IPS DF 4.7 (cell line): ENCODE results near the gene ADAMTS2.

ENCODE experiments used
- DNase-seq: peaks from one replicate; pipeline ENCODE4 v3.0.0-alpha.2; 2013; ENCODE audit warnings: low spot score; ENCODE audit errors: extremely low read depth

The ADAMTS2 gene

DNA sequence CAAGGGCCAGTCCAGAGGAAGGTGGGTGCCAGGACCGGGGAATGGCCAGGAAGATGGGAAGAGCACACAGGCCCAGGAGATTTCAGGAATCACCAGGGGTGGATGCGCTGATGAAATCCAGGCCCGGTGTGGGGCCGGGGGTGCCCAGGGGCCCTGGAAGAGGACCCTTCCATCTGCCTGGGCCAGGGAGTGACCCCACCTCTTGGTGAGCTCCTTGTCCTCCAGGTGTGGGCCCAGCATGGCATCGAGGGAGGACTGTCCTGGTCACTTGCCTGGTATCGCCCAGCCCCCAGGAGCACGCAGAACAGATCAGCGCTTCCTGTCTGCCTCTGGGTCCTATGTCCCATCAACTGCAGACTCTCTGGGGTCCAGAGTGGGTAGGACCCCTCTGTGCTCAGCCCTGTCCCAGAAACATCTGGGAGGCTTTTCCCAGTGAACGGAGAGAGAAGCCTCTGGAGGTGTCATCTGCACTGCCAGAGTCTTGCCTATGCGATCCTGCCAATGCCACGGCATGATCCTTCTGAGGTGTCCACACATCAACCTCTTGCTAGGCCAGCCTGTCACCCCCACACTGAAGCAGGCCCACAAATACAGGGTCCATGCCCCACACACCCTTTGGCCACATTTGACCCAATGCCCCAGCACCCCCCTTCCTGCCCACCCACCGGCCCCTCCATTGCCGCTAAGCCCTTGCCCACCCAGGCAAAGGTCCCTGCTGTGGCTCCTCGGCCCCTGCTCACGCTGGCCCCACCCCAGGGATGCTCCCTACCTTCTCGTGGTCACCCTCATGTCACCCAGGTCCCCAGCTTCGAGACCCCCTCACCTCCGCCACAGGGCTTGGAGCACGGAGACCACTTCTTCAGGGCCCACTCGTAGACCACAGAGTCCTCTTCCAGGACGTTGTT, 217.9 kb downstream of the ADAMTS2 start:
- no peak for DNase-seq

DNA sequence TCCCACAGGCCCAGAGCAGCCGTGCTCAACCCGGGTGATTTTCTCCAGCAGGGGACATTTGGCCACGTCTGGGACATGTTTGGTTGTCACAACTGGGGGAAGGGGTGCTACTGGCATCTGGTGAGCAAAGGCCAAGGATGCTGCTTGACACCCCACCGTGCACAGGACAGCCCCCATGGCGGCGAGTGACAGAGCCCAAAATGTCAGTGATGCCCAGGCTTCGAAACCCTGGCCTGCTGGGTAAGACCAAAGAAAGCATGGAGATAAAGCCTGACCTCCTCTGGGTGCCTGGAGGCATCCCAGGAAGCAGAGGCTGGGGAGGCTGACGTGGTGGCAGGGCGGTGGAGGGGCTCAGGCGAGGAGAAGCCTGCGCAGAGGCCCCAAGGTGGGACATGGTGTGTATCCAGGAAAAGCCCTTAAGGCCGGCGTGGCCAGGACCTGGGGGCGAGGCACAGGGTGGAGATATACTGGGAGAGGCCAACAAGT, 218.7 kb downstream of the ADAMTS2 start:
- DNase-seq = no peak

DNA sequence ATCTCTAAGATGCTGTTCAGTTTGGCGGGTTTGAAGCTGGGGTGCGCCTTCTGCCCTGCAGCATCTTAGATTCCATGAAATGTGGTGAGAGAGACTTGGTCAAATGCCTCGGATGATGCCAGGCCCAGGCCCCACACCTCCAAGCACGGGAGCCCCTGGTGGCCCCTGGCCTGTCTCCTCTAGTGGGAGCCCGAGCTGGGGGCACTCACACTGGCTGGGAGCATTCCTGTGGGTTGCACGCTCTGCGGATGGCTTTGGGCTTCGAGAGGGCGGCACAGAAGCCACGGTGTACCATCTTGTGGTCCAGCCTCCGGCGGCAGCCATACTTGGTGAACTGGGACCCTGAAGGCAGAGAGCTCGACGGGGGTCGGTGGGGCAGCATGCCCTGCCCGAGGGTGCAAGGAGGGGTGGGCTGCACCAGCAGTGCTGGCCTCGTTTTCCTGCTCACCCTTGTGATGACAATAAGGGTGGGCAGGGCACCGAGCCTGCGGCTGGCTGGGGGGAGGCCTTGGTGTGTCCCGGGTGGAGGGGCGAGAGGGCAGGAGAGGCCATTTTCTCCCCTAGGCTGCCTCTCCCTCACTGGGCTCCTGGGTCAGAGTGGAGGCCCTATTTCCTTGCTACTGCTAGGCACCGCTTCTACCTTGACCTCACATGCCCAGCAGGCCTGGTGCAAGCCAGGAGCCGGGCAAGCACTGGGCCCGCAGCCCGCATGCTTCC, 219.3 kb downstream of the ADAMTS2 start:
- DNase-seq = no peak

DNA sequence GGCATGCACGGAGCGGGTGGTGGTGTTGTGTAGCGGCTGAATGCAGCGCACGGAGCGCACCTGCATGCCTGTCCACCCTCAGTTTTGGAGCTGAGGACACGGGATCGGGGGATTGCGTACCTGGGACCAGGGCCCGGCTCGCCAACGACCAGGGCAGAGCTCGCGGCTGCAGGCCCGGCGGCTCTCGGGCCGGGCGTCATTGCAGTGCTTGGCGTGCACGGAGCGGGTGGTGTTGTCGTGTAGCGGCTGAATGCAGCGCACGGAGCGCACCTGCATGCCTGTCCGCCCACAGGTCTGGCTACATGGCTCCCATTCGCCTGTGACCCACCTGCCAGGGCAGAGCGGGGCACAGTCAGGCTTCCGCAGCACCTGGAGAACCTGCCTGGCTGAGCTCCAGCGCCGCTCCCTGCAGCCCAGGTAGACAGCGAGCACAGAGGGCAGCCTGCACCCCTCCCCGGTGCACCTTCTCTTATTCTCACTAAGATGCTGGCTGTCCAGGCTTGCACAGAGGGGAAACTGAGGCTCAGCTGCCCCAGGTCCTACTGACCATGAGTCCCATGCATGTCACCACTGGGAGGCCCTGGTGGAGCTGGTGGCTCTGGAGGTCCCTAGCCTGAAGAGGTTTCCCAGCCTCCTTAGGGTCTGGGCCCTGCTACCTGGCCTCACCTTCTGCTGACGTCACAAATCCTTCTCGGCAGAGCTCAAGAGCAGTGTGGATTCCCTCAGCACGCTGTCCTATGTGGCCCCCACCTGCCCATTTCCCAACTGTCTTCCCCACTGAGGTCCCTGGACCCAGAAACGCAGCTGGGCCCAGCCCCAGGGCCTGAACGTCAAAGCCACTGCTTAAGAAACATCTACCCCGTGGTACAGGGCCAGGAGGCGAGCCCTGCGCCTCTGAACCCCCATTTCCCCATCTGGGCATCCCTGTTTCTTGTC, 220.1 kb downstream of the ADAMTS2 start:
- no peak for DNase-seq

DNA sequence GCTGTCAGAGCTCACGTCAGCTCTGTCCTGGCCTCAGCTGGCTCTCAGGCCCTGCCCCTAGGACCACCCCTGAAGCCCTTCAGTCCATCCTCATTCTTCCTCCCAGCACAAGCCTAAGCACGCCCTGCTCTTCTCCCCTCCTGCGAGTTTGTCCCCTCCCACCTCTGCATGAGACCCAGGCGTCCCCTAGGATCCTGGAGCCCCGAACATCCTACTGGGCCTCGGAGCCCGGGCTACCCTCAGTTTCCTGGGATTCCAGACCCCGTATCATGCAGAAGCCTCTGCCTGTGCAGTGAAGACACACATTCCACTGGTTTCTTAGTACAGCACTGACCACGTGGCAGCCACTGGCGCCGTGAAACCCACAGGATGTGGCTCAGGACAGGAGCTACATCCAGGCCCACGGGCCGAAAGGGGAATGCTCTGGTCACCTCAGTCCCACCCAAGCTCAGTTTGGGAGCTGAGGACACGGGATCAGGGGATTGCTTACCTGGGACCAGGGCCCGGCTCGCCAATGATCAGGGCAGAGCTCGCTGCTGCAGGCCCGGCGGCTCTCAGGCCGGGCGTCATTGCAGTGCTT, 220.9 kb downstream of the ADAMTS2 start:
- DNase-seq = no peak

DNA sequence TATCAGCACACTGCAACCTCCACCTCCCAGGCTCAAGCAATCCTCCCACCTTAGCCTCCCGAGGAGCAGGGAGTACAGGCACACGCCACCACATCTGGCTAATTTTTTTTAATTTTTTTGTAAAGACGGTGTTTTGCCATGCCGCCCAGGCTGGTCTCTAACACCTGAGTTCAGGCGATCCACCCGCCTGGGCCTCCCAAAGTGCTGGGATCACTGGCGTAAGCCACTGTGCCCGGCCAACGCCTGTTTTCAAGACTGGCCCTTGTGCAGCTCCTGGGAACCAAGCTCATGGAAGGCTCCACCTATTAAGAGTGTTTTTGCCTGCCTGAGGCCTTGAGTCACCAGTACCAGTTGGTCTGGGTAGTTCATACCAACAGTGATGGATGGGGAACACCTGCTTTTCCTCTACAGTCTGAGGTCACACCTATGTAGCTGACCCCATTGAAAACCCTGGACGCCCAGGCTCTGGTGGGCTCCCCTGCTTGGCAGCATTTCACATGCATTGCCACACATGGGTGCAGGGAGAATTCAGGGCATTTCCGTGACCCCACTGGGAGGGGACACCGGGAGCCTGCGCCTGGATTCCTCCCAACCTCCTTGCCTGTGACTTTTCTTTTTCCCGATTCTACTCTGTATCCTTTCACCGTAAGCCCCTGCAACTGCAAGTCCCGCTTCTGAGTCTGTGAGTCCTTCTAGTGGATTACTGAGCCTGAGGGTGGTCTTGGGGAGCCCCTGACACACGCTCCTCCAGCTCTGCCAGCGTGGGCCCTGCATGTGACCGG, 221.6 kb downstream of the ADAMTS2 start:
- DNase-seq = no peak

DNA sequence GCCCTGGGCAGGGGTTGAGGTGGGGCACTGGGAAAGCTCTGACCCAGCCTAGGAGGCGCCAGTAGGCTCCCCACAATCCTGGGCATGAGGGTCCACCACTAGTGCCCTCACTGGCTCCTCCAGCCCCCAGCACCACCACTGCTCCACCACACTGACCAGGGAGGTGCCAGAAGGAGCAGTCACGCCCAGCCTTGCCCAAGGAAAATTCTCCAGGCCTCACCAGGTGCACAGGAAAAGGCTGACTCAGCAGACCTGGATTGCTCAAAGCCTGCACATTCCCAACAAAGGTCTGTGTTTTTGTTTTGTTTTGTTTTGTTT, 222.2 kb downstream of the ADAMTS2 start:
- DNase-seq = no peak

DNA sequence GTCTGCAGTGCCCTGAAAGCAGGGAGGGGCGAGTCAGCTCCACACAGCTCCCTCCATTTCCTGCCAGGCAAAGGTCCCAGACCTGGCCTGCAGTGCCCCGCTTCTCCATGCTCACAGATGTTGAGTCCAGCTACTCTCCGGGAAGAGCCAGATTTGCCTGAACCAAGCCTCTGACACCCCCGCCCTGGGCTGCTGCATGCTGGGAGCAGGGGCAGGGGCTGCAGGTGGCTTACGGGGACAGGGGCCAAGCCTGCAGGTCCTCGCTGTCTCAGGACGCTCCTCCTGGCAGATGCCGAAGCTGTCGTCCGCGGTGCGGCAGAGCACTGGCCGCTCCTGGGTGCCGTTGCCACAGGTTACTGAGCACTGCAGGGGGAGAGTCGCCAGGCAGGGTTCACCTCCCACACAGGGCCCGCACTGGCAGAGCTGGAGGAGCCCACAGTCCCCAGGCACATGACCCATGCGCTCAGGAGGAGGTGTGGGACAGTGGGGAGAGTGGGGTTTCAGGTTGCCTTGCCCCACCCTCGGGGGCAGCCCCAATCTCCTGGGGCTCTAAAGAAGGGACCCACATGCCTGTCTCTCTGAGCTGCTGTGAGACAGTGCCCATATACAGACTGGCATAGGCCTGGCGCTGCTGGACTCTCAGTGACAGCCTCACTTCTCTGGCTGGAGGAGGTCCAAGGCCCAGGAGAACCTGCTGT, 222.7 kb downstream of the ADAMTS2 start:
- DNase-seq = no peak

DNA sequence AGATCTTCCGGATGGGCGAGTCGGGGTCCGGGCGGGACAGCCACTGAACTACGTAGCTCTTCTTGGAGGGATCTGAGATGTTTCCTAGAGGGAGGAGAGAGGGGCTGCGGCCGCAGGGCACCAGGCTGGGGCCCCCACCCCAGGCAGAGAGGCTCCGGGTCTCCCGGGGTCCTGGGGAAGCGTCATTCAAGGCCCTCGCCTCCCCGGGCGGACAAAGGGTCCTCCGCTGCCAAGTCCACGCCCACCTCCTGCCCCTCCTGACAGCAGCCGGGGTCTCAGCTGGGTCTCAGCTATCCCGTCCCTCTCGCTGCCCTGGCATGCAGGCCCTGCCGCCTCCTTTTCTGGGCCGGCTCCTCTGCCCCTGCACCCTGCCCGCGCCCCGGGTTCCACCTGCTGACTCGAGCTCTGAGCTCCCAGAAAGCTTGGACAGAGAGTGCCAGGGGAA, 223.6 kb downstream of the ADAMTS2 start:
- no peak for DNase-seq

DNA sequence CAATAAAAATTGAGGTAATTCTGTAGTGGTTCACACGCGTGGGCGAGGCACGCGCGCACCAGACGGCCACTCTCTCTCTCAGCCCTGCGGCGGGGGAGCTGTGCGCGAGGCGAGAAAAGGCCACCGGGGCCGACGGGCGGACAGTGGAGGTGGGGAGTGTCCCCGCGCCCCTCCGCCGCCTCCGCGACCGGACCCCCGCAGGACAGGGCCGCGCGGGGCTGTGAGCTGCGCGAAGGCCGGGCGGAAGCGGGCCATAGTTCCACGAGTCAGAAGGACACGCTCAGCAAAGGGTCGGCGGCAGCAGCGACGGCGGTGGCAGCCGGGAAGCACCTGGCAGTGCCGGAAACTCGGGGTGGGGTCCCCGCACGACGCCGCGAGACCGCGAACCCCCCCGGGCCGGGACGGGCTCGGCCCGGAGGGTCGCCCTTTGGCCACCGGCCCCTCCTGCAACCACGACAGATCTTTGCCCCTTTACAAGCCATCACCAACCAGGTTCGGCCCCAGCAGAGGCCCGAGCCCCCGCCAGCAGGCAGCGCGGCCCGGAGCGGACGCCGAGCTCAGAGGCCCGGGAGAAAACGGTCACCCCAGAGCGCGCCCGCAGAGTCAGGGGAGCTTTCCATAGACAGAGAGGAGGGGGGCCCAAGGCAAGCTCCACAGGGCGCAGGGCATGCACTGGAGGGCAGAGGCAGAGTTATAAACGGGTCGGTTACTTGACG, 224.2 kb downstream of the ADAMTS2 start:
- no peak for DNase-seq

DNA sequence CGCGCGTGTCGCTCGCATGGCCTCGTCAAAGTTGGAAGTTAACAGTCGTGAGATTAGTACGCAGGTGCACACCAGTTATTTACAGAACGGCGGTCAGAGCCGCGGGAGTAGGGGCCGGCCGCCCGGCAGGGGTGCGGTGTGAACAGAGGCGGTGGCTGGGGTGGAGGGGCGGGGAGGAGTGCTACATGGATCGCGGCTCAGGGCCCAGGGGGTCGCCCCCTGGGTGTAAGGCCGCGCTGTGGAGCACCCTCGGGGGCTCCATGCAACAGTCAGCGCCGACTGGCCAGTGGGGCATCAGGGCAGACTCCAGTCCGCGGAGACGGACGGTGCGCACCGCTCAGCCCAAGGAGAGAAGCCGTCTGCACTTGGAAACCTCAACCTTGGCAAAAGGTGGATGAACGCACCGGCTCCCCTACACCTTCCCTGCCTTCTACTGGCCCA, 224.8 kb downstream of the ADAMTS2 start:
- no peak for DNase-seq

DNA sequence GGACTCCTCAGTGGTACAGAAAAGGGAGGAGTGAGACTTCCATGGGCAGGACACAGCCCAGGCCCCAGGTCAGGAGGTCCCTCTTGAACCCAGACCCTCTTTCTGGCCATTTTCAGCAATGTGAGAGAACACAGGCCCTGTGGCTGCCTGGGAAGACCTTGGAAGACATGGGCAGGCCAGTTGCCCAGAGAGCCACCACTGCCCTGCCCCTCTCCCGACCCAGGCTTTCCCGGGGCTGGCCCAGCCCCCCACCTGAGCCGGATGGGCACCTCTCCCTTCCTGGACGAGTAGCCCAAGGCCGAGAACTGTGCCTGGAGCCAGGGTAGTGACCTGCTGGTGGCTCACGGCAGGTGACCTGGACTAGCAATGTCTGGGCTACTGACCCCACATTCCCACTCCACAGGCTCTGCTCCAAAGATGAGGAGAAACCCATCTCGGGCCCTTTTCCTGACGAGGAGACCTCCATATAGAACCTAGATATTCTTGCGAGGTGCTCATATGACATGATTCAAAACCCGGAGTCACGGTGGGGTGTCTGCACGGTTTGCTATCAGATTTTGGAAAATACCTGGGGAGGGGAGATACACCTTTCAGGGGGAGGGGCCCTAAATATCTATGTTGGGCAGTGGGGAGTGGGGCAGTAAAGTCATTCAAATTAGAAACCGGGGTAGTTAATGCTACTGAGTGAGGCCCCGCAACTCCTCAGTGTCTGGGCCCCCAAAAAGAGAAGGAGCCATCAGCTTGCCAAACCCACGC, 225.7 kb downstream of the ADAMTS2 start:
- no peak for DNase-seq

DNA sequence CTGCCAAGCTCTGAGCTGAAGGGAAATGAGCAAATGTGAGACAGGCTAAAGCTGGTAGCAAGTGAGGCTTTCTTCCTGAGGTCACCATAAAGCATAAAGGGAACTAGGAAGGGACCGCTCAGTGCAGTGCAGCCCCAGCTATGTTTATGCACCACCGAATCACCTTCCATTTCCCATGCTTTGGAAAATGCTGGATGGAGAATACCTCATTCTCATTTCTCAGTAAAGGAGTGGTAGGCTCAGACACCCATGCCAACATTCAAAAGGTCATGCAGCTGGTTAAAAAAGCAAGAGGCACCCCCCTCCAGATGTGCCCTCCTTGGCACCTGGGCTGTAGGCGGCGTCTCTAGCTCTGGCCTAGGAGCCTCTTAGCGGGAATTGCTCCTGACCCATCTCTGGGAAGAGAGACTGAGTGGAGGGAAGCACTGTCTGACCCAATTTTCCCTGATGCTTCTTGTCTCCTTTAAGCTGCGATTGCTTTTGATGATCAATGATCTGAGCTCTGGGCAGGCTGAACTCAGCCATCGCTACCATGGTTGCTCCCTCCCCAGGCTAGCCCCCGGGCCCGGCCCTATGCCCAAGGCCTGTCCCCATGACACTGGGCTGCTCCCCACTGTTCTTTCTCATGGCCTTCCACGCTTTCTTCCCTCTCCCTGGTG, 226.4 kb downstream of the ADAMTS2 start:
- DNase-seq = no peak

DNA sequence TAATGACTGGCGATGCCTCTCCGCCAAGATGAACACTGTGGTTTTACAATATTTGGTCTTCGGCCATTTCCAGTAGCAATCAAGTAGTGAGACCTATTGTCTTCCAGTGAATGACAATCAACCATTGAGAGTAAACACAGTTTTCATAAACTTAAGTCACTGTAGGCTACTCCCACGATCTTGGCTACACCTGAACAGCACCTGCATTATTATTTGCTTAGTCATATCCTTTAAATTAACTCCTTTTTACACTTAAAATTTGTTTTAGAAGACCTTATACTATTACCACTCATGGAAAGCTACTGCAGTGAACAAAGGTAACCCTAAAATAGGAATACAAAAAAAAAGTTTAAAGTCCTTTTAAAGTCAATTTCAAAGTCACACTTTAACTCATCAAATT, 226.9 kb downstream of the ADAMTS2 start:
- no peak for DNase-seq

DNA sequence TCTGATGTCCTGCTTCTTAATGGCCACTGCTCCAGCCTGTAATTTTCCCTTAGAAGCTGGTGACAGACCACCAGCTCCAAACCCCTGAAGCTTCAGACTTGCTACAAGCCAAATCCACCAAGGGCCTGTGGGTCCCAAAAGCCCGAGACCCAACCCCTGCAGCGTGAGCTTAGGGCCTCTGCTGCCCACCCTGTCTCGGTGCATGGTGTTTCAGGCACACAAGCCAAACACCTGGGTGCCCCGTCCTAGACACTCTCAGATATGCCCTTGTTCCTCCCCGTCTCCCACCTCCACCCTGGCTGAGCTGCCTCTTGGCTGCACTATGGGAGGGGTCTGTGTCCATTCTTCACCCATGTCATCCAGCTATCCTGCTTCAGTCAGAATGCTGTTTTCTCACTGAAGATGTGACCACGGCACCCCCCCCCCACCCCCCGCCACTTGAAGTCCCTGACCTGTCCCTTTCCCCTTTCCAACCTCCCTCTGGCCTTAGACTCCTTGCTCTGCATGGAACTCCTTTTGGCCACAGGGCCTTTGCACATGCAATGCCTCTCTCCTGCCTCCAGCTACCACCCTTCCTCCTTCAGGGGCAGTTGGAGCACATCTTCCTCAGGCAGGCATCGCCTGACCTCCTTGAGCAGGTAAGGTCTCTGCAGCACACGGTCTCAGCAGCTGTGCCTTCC, 229.3 kb downstream of the ADAMTS2 start:
- DNase-seq = no peak

DNA sequence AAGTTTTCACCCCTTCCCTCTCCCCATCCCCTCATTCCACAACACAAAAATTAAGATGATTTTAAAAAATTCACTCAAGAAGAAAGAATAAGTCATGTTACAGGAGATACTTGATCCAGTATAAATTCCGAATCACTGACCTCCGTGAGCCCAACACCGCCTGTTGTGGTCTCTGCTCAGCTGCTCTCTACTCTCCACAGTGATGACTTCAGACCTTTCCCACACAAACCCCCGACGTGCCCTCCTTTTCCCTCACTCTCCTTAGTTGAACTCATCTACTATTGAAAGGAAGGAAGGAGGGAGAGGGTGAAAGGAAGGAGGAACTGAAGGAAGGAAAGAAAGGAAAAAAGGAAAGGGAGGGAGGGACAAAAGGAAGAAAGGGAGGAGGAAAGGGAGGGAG, 230.0 kb downstream of the ADAMTS2 start:
- DNase-seq = no peak

DNA sequence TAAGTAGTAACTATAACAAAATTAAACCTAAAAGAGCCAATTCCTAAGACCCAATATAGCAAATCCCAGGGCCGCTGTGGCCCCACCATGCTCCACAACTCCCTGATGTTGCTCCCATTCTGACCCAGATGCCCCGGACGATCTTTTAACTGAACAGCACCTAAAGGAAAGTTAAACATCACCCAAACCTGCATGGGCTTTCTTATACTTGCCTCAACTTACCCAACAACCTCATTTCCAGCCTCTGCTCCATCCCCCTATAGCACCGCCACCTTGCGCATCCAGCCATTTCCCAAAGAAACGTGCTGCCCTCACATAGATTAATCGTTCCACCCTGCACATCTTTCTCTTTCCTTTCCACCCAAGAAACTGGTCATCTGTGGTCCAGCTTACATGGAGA, 230.5 kb downstream of the ADAMTS2 start:
- no peak for DNase-seq
